GM19351 (cell line): Measurements from ENCODE around the gene TMEM167A.
"Not testable (repeated sequence)": the region's sequence is repeated elsewhere in the genome, so short reads cannot be mapped to it uniquely, and the experiment has no call there.

Source experiments
- ATAC-seq: cut with Tn5 transposase; IDR thresholded peaks from one replicate; pipeline ENCODE4 v1.9.1; 2021; ENCODE audit warnings: mild to moderate bottlenecking, moderate library complexity; ENCODE audit not compliant: unreplicated experiment

TMEM167A gene

DNA sequence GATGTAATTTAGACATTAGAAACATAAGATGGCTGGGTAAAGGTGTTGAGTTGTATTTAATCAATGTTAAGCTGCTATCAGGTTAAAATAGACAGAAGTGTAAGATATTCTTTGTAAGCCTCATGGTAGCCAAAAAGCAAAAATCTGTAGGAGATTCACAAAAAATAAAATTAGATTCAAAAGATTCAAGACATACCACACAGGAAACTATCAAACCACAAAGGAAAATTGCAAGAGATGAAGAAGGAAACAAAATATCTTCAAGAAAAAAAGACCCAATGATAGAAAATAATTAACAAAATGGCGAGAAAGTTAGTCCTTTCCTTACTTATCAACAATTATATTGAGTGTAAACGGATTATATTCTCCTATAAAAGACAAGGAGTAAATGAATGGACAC lies 15.4 kb upstream of the TMEM167A start:
- ATAC-seq: no peak

DNA sequence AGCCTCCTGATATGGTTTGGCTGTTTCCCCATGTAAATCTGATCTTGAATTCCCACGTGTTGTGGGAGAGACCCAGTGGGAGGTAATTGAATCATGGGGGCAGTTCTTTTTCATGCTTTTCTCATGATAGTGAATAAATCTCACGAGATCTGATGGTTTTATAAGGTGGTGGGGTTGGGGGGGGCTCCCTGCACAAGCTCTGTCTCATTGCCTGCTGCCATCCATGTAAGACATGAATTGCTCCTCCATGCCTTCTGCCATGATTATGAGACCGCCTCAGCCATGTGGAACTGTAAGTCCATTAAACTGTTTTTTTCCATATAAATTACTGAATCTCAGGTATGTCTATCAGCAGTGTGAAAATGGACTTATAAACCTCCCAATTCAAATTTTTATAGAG lies 13.0 kb upstream of the TMEM167A start:
- no peak for ATAC-seq

DNA sequence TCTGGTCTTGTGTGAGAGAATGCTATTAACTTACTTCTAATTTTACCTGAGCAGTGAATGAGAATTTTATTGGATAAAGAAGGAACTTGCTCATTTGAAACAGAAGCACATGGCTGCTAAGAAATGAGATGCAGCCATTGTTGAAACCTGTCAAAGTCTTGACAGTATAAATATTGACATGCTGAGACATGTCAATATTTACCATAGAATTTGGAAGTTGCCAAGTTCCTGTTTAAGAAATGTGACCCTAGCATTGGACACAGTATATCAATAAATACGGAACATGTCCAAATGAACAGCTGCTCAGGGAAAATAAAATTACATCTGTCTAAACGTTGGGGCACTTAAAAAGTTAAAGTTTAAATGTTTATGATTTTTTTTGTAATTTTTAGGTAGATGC lies 7.9 kb upstream of the TMEM167A start:
- ATAC-seq: no peak

DNA sequence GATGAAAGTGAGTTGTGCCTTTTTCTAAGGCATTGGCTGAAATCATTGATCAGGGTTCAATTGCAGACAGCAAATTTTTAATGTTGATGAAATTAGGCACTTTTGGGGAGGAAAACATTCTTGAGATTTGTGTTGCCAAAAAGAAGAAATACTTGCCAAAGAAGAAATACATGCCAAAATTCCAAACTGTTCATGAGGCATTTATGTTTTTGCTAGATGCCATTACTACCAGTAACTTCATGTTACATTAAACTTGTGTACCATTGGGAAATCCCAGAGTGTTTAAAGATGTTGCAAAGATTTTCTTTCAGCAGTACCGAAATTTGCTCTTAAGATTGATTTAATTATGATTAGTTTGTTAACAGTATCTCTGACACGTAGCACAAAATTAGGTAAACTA lies 7.1 kb upstream of the TMEM167A start:
- ATAC-seq: no peak

DNA sequence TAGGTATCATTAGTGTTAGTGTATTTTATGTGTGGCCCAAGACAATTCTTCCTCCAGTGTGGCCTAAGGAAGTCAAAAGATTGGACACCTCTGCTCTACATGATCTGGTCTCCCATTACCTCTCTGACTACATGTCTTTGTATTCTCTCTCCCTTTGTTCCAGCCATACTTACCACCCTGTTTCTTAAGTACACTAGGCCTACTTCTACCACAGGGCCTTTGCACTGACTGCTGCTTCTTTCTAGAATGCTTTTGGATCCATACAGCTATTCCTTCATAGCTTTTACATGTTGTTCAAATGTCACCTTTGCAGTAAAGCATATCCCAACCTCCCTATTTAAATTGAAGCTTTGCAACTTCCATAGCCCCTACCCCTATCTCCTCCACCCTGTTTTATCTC lies 5.6 kb upstream of the TMEM167A start:
- no peak for ATAC-seq

DNA sequence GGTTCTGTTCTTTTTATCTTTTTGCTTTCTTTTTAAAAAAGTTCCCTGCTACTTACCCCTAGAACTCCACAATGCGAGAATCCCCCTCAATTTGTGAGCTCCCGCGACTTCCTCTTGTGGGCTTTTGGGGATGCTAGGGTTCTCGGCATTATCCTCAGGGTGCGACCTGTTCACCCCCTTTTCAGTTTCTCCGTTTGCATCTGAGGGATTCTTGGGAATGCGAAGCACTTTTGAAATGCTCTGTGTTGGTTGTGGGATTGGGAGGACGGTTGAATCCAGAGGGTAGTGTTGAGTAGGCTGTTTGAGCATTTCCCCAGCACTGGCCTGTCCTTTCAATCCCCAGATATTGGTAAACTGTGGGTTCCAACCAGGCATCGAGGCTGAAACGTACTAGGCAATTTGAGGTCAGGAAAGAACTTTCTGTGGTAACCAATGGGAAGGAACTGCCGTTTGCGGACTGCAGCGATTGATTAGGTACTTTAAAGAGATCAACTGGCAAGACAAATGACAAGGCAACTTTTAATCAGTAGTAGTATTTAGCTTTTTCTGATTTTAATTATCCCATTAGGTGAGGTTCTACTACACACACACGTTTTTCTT lies 568 bp upstream of the TMEM167A start:
- peak; percentile 5 for ATAC-seq

DNA sequence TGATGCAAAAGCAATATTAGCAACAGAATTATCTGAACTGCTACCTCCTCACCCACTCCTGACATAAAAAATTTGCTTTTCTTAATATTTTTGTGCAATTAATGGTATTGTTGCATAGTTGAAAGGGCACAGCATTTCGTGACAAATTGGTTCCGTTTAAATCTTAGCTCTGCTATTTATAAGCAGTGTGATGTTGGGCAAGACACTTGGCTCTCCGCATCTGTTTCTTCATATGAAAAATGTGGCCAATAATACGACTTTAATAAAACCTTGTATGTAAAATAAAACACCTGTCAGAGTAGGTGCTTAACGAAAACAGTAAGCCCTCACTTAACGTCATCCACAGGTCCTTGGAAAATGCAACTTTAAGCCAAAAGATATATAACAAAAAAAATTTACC lies 4.2 kb downstream of the TMEM167A start:
- ATAC-seq: no peak

DNA sequence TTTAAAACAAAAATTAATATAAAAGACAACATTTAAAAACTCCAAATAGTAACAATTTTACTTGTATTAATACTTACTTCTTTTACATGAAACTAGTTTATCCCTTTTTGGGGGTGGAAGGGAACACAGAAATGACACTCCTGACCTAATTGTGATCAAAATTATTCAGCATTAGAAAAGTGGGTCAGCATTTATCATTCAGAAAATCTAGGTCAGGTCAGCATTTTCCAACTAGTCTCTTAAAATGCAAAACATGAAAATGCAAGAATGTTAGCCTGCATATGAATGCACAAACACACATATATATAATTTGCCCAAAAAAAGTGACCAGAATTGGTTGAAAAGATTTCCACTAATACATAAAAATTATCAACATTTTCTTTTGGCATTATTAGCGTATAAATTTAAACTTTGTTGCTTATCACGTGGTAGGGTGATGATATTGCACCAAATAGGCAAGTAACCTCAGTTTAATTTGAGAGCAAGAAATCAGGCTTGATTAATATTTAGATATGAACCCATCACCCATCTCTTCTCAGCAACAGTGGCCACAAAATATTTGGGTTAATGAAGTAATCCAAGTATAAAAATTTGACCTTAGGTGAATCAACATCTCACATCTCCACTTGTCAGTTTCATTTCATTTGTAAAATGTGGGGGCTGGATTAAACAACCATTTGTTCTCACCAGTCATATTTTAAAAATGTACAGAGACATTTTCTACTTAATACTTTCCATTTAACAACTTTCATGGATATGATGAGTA lies 5.7 kb downstream of the TMEM167A start:
- no peak for ATAC-seq

DNA sequence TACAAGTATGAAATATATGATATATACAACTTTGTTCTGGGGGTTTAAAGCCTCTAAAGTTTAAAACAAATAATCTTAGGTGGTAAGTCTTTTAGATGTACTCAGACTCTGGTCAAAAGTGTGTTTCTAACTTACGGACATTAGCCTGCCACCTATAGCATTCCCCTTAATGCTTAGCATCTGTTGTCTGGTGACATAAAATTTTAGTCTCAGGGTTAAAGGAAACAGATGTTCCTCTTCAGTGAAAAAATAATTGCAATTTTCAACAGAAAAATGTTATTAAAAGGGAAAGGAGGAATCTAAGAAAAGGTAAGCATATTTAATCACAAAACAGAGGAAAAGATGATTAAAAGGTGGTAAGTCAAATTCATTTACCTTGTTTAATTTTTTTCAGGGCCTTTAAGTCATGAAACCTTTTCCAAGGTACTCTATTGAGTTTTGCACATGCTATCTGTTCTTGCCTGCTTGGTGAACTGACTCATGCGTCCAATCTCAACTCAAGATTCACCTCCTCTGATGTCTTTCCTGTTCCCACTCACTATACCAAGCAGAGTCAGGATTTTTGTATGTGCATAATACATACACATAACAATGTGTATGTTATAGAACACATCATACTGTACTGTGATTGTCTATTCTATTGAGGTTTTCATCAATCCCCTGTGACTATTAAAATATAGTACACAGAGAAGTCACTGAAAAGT lies 7.9 kb downstream of the TMEM167A start:
- no peak for ATAC-seq

DNA sequence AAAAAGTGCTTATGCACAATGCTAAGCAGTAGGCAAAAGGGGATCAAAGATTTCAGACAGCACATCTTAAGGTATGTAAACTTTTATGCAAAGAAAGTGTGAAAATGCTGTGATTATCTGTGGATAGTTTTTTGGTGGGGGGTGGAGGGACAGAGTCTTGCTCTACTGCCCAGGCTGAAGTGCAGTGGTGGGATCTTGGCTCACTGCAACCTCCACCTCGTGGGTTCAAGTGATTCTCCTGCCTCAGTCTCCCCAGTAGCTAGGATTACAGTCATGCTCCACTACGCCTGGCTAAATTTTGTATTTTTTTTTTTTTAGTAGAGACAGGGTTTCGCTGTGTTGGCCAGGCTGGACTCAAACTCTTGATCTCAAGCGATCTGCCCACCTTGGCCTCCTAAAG lies 9.8 kb downstream of the TMEM167A start:
- ATAC-seq: not testable (repeated sequence)

DNA sequence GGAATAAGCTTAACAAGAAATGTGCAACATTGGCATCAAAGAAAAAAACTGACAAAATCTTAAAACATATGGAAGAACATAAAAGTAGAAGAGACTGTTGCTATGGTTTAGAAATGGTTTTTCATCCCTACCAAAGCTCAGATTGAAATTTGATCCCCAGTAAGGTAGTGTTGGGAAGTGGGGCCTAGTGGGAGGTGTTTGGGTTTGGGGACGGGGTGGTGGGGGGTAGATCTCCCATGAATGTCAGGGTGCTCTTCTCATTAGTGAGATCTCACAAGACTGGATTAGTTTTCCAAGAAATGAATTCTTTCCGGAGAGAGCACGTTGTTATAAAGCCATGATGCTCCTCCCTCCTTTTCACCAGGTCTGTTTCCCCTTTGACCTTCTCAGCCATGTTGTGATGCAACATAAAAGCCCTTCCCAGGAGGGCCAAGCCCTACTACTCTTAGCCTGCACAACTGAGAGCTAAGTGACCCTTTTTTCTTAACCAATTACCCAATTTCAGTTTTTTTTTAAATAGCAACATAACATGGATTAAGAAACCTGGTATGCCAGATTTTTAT lies 10.6 kb downstream of the TMEM167A start:
- ATAC-seq: no peak

DNA sequence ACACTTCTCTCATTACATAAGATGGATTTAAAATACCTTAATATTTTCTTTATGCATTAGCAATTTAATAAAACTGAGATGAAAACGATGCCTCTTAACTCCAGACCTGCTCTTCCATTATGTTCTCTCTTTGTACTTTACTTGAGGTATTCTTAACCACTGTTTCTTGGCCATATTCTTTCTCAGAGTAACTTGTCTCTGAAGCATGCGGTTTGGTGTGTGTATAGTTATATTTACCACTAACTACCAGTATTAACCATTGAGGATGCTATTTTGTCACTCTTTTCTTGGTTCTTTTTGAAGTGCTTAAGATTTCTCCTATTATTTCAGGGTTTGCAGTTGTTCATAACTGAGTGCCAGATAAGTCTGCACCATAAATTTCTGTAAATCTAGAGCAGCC lies 17.9 kb downstream of the TMEM167A start:
- no peak for ATAC-seq

DNA sequence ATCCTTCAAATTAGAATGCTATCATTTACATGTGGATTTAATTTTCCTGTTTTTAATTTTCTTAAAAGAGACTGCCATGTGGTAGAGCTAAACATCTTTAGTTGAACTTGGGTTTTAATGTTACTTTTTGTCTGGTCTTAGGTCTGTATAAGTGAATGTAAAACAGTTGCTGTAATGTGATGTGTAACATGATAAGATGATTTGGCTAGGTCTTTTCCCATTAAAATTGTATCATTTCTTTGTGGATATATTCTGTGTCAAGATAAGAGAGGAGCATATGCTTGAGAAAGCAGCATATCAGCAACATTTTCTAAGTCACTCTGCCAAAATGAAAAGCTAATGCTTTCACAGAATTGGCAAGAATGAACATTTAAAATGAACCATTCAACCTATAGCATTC lies 18.5 kb downstream of the TMEM167A start:
- no peak for ATAC-seq

DNA sequence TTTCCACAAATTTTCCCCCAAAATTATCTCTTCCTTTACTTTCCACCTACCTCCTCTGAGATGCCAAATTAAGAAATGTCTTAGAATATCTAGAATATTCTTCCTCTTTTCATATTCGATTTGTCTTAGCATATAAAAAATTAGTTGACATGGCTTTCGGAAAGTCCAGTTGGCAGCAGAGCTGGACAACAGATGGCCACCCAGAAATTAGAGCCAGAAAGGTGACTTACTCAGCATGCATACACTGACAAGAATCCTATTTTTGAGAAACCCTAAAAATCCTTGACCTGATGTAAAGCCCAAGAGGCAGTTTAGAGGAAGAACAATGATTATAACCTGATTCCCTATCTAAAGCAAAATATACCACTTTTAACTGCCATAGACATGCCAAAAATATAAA lies 22.0 kb downstream of the TMEM167A start:
- ATAC-seq: no peak

DNA sequence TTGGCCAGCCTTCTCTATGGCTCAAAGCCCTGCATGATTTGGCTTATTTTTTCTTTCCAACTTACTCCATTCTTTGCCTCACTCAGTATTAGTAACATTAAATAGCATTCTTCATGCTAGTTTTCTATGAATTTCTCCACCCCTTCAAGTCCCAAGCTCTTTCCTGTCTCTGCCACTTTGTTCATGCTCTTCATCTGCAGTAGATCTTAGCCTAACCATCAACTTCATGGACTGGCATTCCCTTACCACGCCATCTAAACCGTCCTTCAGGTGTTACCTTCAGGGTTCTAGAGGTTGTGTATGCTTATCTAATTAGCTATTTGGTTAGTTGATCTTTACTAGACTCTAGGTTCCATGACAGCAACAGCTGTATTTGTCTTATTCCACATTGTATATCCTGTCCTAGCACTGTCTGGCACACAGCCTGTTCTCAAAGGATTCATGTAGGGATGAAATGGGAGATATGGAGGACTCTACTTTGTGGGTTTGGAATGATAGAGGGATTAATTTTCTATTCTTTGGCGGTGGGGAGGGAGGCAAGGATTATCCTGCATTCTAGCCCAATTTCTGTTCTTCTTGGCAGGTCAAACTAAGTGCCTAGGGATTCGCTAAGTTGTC lies 26.4 kb downstream of the TMEM167A start:
- no peak for ATAC-seq

DNA sequence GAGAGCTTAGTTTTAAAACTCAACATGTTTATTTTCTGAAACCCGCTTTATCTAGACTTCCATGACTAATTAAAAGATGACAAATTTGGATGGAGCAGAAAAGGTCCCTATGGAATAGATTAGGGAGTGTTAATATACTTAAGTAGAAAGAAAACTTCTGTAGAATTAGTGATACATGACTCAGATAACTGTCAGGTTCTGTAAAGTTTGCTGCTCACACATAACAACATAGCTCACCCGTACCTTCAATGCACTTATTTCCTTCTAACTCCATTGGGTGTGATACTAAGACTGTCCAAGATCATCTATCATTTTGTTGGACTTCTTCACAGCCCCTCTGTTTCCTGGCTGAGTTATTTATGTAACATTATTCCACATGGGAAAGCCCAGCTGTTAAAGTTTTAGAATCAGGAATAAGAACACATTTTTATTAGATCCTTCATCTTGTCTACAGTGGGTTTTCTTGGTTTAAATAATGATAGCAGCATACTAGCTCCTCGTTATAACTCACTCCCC lies 27.8 kb downstream of the TMEM167A start:
- ATAC-seq: no peak

DNA sequence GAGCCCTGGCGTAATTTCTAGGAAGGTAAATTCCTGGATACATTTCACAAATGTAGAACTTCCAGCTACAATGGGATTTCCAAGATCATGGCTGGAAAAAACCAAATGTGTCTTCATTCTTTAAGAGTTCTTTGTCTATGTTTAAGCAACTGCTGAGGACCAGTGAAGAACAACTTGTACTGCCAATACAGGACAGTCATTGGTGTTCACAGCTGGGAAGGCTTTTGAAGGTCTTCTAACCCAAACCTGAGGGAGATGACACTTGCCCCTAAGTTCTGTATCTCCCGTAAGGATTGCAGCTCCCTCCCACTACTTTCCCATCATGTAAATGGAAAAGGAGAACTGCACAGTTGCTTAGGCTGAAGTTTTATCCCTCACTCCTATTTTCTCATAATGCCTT lies 28.4 kb downstream of the TMEM167A start:
- ATAC-seq: no peak

DNA sequence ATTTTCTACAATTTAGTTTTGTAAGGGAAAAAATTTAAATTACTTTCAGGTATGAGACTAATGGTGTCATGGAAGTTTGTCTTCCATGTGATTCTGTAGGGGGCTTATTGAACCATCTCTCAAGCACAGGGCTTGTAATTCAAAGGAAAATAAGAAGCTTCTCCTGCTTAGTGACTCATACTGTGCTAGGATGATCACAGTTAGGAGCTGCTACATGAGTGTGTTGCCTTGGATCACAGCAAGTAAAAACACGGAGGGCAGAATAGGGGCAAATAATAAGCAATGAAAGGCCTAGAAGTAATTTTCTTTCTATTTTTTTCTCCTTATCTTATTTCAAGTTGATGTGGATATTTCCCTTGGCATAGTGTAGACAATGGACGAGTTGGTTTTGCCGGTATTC lies 28.9 kb downstream of the TMEM167A start:
- no peak for ATAC-seq

DNA sequence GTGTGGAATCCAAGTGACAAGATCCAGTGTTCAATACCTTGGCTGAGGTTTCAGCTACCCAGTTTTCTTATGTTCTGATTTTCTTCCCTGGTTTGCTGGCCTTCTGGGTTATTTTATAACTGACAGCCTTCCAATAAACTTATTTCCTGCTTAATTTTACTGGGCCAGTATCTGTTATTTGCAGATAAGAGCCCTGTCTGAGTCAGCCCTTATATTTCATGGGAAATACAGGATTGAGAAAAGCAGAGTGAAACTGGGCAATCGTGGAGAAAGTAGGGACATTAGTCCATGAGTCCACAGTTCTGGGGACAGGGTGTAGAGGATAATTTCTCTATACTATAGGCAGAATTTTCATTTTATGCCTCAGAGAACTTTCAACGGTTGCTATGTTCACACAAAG lies 32.3 kb downstream of the TMEM167A start:
- no peak for ATAC-seq

DNA sequence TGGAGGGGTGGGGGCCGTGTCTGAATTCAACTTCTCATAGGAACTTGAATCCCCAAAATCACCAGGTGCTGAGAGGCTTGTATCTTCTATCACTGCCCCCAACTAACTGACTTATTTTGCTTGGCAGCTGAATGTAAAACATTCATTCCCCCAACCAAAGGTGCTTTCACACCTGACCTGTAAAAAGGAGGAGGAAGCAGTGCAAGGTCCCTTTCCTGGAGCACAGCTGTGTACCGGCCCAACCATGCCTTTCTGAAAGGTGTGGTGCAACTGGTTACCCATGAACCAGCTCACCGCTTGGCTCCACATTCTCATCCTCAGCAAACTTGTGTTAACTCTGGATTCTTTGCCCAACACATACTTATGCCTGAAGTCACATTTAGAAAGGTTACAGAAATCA lies 34.7 kb downstream of the TMEM167A start:
- no peak for ATAC-seq

DNA sequence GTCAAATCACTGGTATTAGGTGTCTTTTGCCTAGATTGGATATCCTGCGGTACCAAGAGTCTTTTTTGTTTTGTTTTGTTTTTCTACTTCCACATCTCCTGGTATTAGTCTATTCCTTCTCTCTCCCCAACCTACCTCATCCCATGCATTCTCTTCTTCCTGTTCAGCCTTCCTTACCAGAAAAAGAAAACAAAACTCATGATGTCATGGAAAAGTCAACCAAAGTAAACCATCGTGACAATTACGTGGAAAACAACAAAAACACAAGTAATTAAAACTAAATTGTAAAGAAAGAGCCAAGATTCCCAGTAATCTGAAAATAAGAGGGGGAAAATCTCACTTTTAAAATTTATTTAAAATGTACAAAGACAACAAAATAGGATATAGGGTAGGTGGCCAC lies 38.3 kb downstream of the TMEM167A start:
- no peak for ATAC-seq
